IPS-NIHi11 (cell line): ENCODE data around the gene TNS1.

Experiments used
- DNase-seq: peaks from one replicate; pipeline ENCODE4 v3.0.0; 2012; ENCODE audit warnings: mixed read lengths, low spot score

Gene TNS1

GRCh38 chr2:217956586-217957457 is 46.0 kb downstream of the TNS1 start:
- DNase-seq: no peak

- no peak for DNase-seq
Observed at GRCh38 chr2:217955881-217956493, 46.8 kb downstream of the TNS1 start.

- no peak for DNase-seq
Observed at GRCh38 chr2:217954971-217955740, 47.6 kb downstream of the TNS1 start.

GRCh38 chr2:217954469-217954868 is 48.3 kb downstream of the TNS1 start:
- DNase-seq: no peak

- DNase-seq: no peak
Observed at GRCh38 chr2:217954051-217954450, 48.7 kb downstream of the TNS1 start.

- no peak for DNase-seq
Observed at GRCh38 chr2:217953531-217953932, 49.3 kb downstream of the TNS1 start.

GRCh38 chr2:217953011-217953481 is 49.7 kb downstream of the TNS1 start:
- no peak for DNase-seq

GRCh38 chr2:217952409-217952808 is 50.4 kb downstream of the TNS1 start:
- DNase-seq: no peak

- no peak for DNase-seq
Observed at GRCh38 chr2:217951521-217952247, 51.1 kb downstream of the TNS1 start.

GRCh38 chr2:217951091-217951490 is 51.7 kb downstream of the TNS1 start:
- DNase-seq: no peak

- no peak for DNase-seq
Observed at GRCh38 chr2:217950401-217950871, 52.4 kb downstream of the TNS1 start.

- no peak for DNase-seq
Observed at GRCh38 chr2:217949447-217949846, 53.3 kb downstream of the TNS1 start.

GRCh38 chr2:217948897-217949296 is 53.9 kb downstream of the TNS1 start:
- DNase-seq: no peak

GRCh38 chr2:217948351-217948791 is 54.4 kb downstream of the TNS1 start:
- DNase-seq: no peak

- DNase-seq: peak; percentile 63
Observed at GRCh38 chr2:217947383-217948350, 55.1 kb downstream of the TNS1 start.

- DNase-seq: no peak
Observed at GRCh38 chr2:217946051-217946450, 56.7 kb downstream of the TNS1 start.

GRCh38 chr2:217945530-217945929 is 57.3 kb downstream of the TNS1 start:
- no peak for DNase-seq

- no peak for DNase-seq
Observed at GRCh38 chr2:217944923-217945322, 57.9 kb downstream of the TNS1 start.

GRCh38 chr2:217944366-217944765 is 58.4 kb downstream of the TNS1 start:
- DNase-seq: no peak
